SW480 (cell line): Measurements from ENCODE around the gene HAUS7.

Experiments used
- DNase-seq: peaks from one replicate; pipeline ENCODE4 v3.0.0-alpha.2; 2016; ENCODE audit warnings: low spot score

The HAUS7 gene

GRCh38 chrX:153456161-153456560, 14.2 kb downstream of the HAUS7 start:
- no peak for DNase-seq

- DNase-seq: no peak
Observed at GRCh38 chrX:153455571-153455970, 14.8 kb downstream of the HAUS7 start.

GRCh38 chrX:153454901-153455550, 15.3 kb downstream of the HAUS7 start:
- no peak for DNase-seq

GRCh38 chrX:153450949-153451277, 19.5 kb downstream of the HAUS7 start:
- DNase-seq: no peak

GRCh38 chrX:153450114-153450948, 20.0 kb downstream of the HAUS7 start:
- DNase-seq: no peak

- DNase-seq: no peak
Observed at GRCh38 chrX:153449368-153450113, 20.8 kb downstream of the HAUS7 start.

- DNase-seq: no peak
Observed at GRCh38 chrX:153448556-153449367, 21.6 kb downstream of the HAUS7 start.

- DNase-seq: no peak
Observed at GRCh38 chrX:153447581-153447960, 22.8 kb downstream of the HAUS7 start.

GRCh38 chrX:153446950-153447580, 23.3 kb downstream of the HAUS7 start:
- DNase-seq: no peak

- no peak for DNase-seq
Observed at GRCh38 chrX:153446636-153446936, 23.8 kb downstream of the HAUS7 start.

GRCh38 chrX:153445856-153446635, 24.3 kb downstream of the HAUS7 start, which contains the start of gene TREX2:
Gene TREX2, minus strand, starts transcription at chrX:153446056. Its CDS starts 626 bp downstream, at chrX:153445430.
- no peak for DNase-seq

- no peak for DNase-seq
Observed at GRCh38 chrX:153445106-153445855, 25.1 kb downstream of the HAUS7 start.

GRCh38 chrX:153444333-153445011, 25.9 kb downstream of the HAUS7 start:
- no peak for DNase-seq

- peak; percentile 30 for DNase-seq
Observed at GRCh38 chrX:153443476-153444332, 26.7 kb downstream of the HAUS7 start.

GRCh38 chrX:153442463-153442862, 27.9 kb downstream of the HAUS7 start:
- DNase-seq: no peak

- no peak for DNase-seq
Observed at GRCh38 chrX:153441981-153442380, 28.4 kb downstream of the HAUS7 start.

- peak; percentile 2 for DNase-seq
Observed at GRCh38 chrX:153441296-153441695, 29.1 kb downstream of the HAUS7 start.

GRCh38 chrX:153440556-153441135, 29.7 kb downstream of the HAUS7 start:
- no peak for DNase-seq
